Measurements from ENCODE around the gene FRAS1. TPM values are rescaled to one million over a fixed set of nuclear protein-coding genes. Genes with fewer than 3 reads are reported as not detected.

The FRAS1 gene
- total RNA-seq, 2 donors from 2014 or later, result 77.0 to 78.3 TPM

DNA sequence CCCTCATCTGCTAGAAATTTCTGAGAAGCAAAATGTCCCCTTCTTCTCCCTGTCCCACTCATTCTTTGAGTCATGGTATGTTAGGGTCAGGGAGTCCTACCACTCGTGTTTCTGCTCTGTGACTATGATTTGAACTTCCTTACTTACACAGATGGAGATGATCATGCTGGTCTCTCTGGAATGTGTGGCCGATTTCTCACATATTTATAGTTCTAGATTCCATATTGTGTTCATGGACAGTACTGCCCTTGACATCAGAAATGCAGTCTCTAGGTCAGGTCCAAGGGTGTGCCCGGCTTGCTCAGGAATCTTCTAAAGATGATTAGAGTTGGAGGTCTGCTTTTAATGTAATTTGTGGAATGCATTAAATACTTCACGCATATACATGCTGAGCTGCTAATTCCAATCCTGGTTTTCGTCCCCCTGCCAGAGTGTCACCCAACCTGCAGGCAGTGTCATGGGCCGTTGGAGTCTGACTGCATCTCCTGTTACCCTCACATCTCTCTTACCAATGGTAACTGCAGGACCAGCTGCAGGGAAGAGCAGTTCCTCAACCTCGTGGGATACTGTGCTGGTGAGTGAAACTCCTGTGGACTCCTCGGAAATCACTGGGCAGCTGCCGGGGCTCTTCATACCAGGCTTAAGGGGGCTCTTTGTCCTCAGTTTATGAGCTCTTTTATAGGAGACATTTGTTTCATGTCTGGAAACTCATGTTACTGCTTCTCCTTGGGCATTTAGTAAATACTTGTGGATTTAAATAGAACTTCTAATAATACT lies 280.3 kb downstream of the FRAS1 start:
- Histone ChIP-seq H3K36me3 (ENCODE audit: control insufficient read depth, insufficient read depth, low read length) (peaks cover 55% of the 10 kb centered on the region), H3K4me3 (ENCODE audit: low read length) (no peak overlapping the region), H3K27me3 (ENCODE audit: control insufficient read depth, insufficient read depth, low read length, poor library complexity, severe bottlenecking) (no peaks in the 10 kb centered on the region), H3K9me3 (ENCODE audit: control insufficient read depth, low read length) (no peaks in the 10 kb centered on the region), H3K4me1 (ENCODE audit: control insufficient read depth, insufficient read depth, low read length) (peaks cover 12% of the 10 kb centered on the region), H3K27ac (ENCODE audit: low read depth, low read length) (no peak overlapping the region), H3K9ac (ENCODE audit: extremely low read depth, low read length, poor library complexity, severe bottlenecking) (no peak overlapping the region)
- H3K9me3 Mint-ChIP-seq, result no peaks in the 10 kb centered on the region
- TF ChIP-seq, protein P1, sequence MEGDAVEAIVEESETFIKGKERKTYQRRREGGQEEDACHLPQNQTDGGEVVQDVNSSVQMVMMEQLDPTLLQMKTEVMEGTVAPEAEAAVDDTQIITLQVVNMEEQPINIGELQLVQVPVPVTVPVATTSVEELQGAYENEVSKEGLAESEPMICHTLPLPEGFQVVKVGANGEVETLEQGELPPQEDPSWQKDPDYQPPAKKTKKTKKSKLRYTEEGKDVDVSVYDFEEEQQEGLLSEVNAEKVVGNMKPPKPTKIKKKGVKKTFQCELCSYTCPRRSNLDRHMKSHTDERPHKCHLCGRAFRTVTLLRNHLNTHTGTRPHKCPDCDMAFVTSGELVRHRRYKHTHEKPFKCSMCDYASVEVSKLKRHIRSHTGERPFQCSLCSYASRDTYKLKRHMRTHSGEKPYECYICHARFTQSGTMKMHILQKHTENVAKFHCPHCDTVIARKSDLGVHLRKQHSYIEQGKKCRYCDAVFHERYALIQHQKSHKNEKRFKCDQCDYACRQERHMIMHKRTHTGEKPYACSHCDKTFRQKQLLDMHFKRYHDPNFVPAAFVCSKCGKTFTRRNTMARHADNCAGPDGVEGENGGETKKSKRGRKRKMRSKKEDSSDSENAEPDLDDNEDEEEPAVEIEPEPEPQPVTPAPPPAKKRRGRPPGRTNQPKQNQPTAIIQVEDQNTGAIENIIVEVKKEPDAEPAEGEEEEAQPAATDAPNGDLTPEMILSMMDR (conservative IDR thresholded peaks at IDR 0.05), result no peak
- H3K27ac Mint-ChIP-seq, result no peak overlapping the region
- WGBS, 2 experiments (ENCODE audit: insufficient coverage in 1 of 2, insufficient read length in 1 of 2), result 92 to 100% methylated on average over 2 to 9 of the region's 9 CpGs
- H3K4me3 Mint-ChIP-seq, result no peak overlapping the region
- no peak for DNase-seq
- no peaks in the 10 kb centered on the region for H3K27me3 Mint-ChIP-seq (ENCODE audit: insufficient read depth)
- peaks cover 51% of the 10 kb centered on the region for H3K4me1 Mint-ChIP-seq
- peaks cover 60% of the 10 kb centered on the region for H3K36me3 Mint-ChIP-seq (ENCODE audit: low read depth)

DNA sequence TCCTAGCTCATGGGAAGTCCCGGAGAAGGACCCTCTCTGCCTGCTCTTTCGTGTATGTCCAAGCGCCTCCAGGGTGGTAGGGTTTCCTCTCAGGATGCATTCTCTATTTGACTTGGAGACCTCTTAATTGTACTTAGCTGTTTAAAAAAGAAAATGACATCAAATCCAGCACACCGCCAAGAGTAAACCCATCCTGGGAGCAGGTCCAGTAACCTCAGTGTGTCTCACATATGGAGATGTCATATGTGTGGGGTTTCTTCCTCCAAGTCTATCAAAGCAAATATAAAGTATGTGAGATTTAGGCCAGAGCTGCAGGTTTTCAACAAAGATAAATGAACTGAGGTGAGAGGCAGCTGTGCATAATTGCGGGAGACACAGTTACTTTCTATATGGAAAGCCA lies 285.0 kb downstream of the FRAS1 start:
- TF ChIP-seq, protein P1 (conservative IDR thresholded peaks at IDR 0.05), result no peak
- DNase-seq, result no peak
- H3K4me3 Mint-ChIP-seq, result no peak overlapping the region
- H3K27me3 Mint-ChIP-seq (ENCODE audit: insufficient read depth), result no peaks in the 10 kb centered on the region
- no peaks in the 10 kb centered on the region for H3K27me3 ChIP-seq (ENCODE audit: control insufficient read depth, insufficient read depth, low read length, poor library complexity, severe bottlenecking)
- peaks cover 4% of the 10 kb centered on the region for H3K4me1 ChIP-seq (ENCODE audit: control insufficient read depth, insufficient read depth, low read length)
- no peak overlapping the region for H3K27ac ChIP-seq (ENCODE audit: low read depth, low read length)
- H3K4me3 ChIP-seq (ENCODE audit: low read length), result no peak overlapping the region
- H3K9me3 ChIP-seq (ENCODE audit: control insufficient read depth, low read length), result peaks cover 18% of the 10 kb centered on the region
- peaks cover 25% of the 10 kb centered on the region for H3K4me1 Mint-ChIP-seq
- no peak overlapping the region for H3K9ac ChIP-seq (ENCODE audit: extremely low read depth, low read length, poor library complexity, severe bottlenecking)
- no peak overlapping the region for H3K27ac Mint-ChIP-seq
- peaks cover 67% of the 10 kb centered on the region for H3K36me3 ChIP-seq (ENCODE audit: control insufficient read depth, insufficient read depth, low read length)
- H3K9me3 Mint-ChIP-seq, result no peaks in the 10 kb centered on the region
- H3K36me3 Mint-ChIP-seq (ENCODE audit: low read depth), result peaks cover 51% of the 10 kb centered on the region
- WGBS, 2 experiments (ENCODE audit: insufficient coverage in 1 of 2, insufficient read length in 1 of 2), result 90 to 94% methylated on average over 3 to 5 of the region's 5 CpGs

DNA sequence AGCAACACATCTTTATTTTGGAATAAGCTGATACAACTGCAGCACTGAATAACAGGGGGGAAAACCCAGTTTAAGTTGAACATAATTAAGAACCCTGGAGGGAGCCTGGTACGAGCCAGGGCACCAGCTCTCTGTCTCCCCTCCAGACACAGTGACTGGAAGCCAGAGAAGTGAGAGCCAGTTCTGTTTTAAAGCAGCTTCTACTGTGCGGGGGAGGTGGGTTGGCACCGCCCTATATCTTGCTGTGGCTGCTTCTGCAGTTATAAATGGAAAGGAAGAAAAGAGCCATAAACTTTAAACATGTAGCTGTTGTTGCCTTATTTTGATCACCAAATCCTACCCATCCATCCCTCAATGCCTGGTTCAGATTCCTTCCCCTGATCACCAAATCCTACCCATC lies 286.6 kb downstream of the FRAS1 start:
- H3K27me3 Mint-ChIP-seq (ENCODE audit: insufficient read depth), result no peaks in the 10 kb centered on the region
- no peaks in the 10 kb centered on the region for H3K27me3 ChIP-seq (ENCODE audit: control insufficient read depth, insufficient read depth, low read length, poor library complexity, severe bottlenecking)
- peaks cover 24% of the 10 kb centered on the region for H3K9me3 ChIP-seq (ENCODE audit: control insufficient read depth, low read length)
- peaks cover 58% of the 10 kb centered on the region for H3K36me3 ChIP-seq (ENCODE audit: control insufficient read depth, insufficient read depth, low read length)
- H3K9me3 Mint-ChIP-seq, result no peaks in the 10 kb centered on the region
- TF ChIP-seq, protein P1 (conservative IDR thresholded peaks at IDR 0.05), result no peak
- peaks cover 4% of the 10 kb centered on the region for H3K4me1 ChIP-seq (ENCODE audit: control insufficient read depth, insufficient read depth, low read length)
- no peak overlapping the region for H3K27ac ChIP-seq (ENCODE audit: low read depth, low read length)
- H3K4me3 ChIP-seq (ENCODE audit: low read length), result no peak overlapping the region
- WGBS, 2 experiments (ENCODE audit: insufficient coverage in 1 of 2, insufficient read length in 1 of 2), result 78 to 94% methylated on average over 1 to 3 of the region's 3 CpGs
- H3K27ac Mint-ChIP-seq, result no peak overlapping the region
- H3K36me3 Mint-ChIP-seq (ENCODE audit: low read depth), result peaks cover 39% of the 10 kb centered on the region
- no peak overlapping the region for H3K4me3 Mint-ChIP-seq
- no peak overlapping the region for H3K9ac ChIP-seq (ENCODE audit: extremely low read depth, low read length, poor library complexity, severe bottlenecking)
- peaks cover 18% of the 10 kb centered on the region for H3K4me1 Mint-ChIP-seq
- no peak for DNase-seq
